Gastroesophageal sphincter (tissue), 4 donors: ENCODE measurements around the gene MYOG. TPM values are rescaled to one million over a fixed set of nuclear protein-coding genes. Genes with fewer than 3 reads are reported as not detected.
A peak's percentile ranks its signal among the peaks of the same experiment; 100 is the strongest.

Source experiments
- ATAC-seq: fragments of 150-250 bp; one replicate; pipeline ENCODE4 v1.9.1; 2016; ENCODE audit warnings: mild to moderate bottlenecking, moderate library complexity
- H3K27ac ChIP-seq, 4 donors: fragments of 200-600 bp; sonication (generic) in 3 of 4; 1 replicate in 3 of 4; 2 replicates in 1 of 4; pipeline ENCODE4 v1.5.1; 2016 to 2019
- H3K27me3 ChIP-seq: fragments of 200-600 bp; sonication (generic); one replicate; pipeline ENCODE4 v1.5.1; 2019
- H3K36me3 ChIP-seq, 2 donors: fragments of 200-600 bp; sonication (generic); one replicate each; pipeline ENCODE4 v1.5.1; 2019; ENCODE audit warnings: control low read depth in 1 of 2
- H3K4me1 ChIP-seq, 3 donors: fragments of 200-600 bp; sonication (generic); 1 replicate in 2 of 3; 2 replicates in 1 of 3; pipeline ENCODE4 v1.5.1; 2016 to 2019; ENCODE audit warnings: control low read depth in 2 of 3
- H3K4me3 ChIP-seq, 2 donors: fragments of 200-600 bp; sonication (generic); one replicate each; pipeline ENCODE4 v1.5.1; 2019; ENCODE audit warnings: mild to moderate bottlenecking in 1 of 2, moderate library complexity in 1 of 2
- H3K9me3 ChIP-seq, 3 donors: fragments of 200-600 bp; sonication (generic); one replicate each; pipeline ENCODE4 v1.5.1; 2017 to 2019; ENCODE audit warnings: control low read depth in 2 of 3
- EP300 ChIP-seq: sonication (generic); formaldehyde crosslinking; IDR thresholded peaks from one replicate; pipeline ENCODE4 v1.6.1; 2017; ENCODE audit warnings: antibody characterized with exemption, mild to moderate bottlenecking
- POLR2A ChIP-seq, 2 donors: fragments of 450-650 bp; IDR thresholded peaks; one replicate each; pipeline ENCODE4 v1.6.1; 2017; ENCODE audit warnings: antibody characterized with exemption in 2 of 2, mild to moderate bottlenecking in 2 of 2, moderate library complexity in 1 of 2
- POLR2AphosphoS5 ChIP-seq: sonication (generic); formaldehyde crosslinking; IDR thresholded peaks from one replicate; pipeline ENCODE4 v1.6.1; 2017; ENCODE audit warnings: antibody characterized with exemption
- WGBS, 2 donors: methylation state at CpG; one replicate each; pipeline ENCODE4 v1.1.5; 2018; ENCODE audit warnings: low coverage in 1 of 2; 5-methylcytosine and 5-hydroxymethylcytosine counted together
- total RNA-seq, 4 donors: library from RNA; depleted of rRNA; stranded (reverse); fragments of >200 nt; gene quantifications; one replicate each; pipeline ENCODE4 v1.1.0, GENCODE V29; 2016
- TF ChIP-seq, protein P1 (sequence below), 4 experiments: fragments of 200-600 bp in 2 of 4; fragments of 450-650 bp in 2 of 4; sonication (generic) in 1 of 4; IDR thresholded peaks; one replicate each; pipeline ENCODE4 v1.5.1; 2017 to 2019; ENCODE audit warnings: antibody characterized with exemption in 4 of 4, mild to moderate bottlenecking in 2 of 4, moderate library complexity in 2 of 4

Gene MYOG
- total RNA-seq, 4 donors from 2014 or later: 0.35 TPM; not detected in 3

DNA sequence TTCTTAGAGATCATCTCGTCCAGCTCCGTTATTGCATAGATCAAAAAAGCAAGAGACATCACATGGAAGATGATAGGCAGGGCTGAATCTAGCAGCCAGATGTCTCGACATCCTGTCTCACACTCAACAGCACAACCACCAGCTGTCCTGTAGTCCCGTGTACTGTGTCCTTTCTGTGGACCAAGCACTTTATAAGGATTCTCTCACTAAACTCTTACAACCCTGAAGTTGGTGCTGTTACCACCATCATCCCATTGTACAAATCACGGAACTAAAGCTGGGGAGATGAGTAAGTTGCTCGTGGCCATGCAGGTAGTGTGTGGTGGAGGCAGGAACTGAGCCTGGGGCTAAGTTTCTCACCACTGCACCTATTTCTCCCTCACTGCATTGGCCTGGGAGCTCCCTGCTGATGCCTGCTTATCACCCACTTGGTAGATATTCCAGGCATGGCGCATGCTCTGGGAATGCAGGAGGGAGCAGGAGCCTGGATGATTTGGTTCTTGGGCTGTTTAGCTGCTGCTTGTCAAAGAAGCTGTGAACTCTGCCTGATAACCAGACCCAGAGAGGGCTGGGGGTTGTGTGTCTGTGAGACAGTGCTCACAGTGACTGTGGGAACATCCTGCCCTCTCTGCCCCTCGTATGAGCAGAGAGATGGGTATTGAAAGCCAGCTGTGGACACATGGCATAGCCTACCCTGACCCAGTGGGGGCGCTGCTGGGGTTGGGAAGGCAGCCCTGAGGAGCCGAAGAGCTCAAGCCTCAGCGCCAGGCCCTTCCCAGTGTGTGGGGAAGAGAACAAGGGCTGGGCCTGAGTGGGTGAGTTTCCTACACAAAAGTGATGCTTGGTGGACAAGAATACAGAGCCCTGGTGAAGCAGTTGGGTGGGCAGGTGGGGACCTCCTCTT lies 46.0 kb downstream of the MYOG start:
- WGBS, 2 donors: 22 to 54% methylated on average over 3 to 6 of the region's 11 CpGs
- TF ChIP-seq EP300 (no peak), POLR2AphosphoS5 (no peak)
- TF ChIP-seq, protein P1, sequence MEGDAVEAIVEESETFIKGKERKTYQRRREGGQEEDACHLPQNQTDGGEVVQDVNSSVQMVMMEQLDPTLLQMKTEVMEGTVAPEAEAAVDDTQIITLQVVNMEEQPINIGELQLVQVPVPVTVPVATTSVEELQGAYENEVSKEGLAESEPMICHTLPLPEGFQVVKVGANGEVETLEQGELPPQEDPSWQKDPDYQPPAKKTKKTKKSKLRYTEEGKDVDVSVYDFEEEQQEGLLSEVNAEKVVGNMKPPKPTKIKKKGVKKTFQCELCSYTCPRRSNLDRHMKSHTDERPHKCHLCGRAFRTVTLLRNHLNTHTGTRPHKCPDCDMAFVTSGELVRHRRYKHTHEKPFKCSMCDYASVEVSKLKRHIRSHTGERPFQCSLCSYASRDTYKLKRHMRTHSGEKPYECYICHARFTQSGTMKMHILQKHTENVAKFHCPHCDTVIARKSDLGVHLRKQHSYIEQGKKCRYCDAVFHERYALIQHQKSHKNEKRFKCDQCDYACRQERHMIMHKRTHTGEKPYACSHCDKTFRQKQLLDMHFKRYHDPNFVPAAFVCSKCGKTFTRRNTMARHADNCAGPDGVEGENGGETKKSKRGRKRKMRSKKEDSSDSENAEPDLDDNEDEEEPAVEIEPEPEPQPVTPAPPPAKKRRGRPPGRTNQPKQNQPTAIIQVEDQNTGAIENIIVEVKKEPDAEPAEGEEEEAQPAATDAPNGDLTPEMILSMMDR (IDR thresholded peaks at IDR 0.05): no peak
- H3K9me3 ChIP-seq: no peaks in the 10 kb centered on the region
- no peak overlapping the region for H3K27ac ChIP-seq
- peaks cover 0 to 28% (median 0%) of the 10 kb centered on the region in 3 donors for H3K4me1 ChIP-seq
- ATAC-seq: no peak
- no peaks in the 10 kb centered on the region for H3K27me3 ChIP-seq
- H3K4me3 ChIP-seq: no peak overlapping the region
- H3K36me3 ChIP-seq: peaks cover 0 to 6% of the 10 kb centered on the region in 2 donors

DNA sequence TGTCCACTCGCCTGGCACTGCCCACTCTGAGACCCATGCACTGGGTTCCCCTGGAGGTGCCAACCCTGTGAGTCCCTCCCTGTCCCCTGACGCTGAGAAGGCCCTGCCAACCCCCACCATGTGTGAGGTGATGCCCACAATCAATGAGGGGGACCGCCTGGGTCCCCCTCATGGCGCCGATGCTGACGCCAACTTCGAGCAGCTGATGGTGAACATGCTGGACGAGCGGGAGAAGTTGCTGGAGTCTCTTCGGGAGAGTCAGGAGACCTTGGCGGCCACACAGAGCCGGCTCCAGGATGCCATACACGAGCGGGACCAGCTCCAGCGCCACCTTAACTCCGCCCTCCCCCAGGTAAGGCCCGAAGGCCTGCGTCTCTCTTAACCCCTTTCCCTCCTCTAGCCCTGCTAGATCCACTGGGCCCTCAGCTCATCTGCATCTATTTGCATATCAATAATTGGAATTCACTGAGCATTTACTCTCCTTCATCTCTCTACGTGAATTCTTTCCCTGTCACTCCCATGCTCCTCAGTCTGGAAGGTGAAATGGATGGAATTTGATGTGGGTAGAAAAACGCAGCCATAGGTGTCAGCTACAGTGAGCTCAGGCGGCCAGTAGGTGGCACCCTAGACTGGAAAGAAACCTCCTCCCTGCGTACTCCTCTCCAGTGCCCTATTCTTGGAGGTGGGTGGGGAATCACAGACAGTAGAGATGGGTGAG lies 46.8 kb downstream of the MYOG start:
- Histone ChIP-seq H3K36me3 (peaks cover 0 to under 1% of the 10 kb centered on the region in 2 donors), H3K4me3 (no peak overlapping the region), H3K27me3 (no peaks in the 10 kb centered on the region), H3K27ac (peak overlapping the region in 3 of 4 donors; percentile 71 to 79 (median 76)), H3K4me1 (peaks cover 0 to 28% (median 0%) of the 10 kb centered on the region in 3 donors), H3K9me3 (no peaks in the 10 kb centered on the region)
- peak; percentile 77 for ATAC-seq
- TF ChIP-seq POLR2A (IDR thresholded peaks at IDR 0.05) (no peak), POLR2AphosphoS5 (no peak), EP300 (no peak)
- TF ChIP-seq, protein P1 (IDR thresholded peaks at IDR 0.05): peak in 3 of 4 experiments; percentile 90 to 91 (median 90)
- 26 to 45% methylated on average over 9 to 11 of the region's 22 CpGs for WGBS, 2 donors

DNA sequence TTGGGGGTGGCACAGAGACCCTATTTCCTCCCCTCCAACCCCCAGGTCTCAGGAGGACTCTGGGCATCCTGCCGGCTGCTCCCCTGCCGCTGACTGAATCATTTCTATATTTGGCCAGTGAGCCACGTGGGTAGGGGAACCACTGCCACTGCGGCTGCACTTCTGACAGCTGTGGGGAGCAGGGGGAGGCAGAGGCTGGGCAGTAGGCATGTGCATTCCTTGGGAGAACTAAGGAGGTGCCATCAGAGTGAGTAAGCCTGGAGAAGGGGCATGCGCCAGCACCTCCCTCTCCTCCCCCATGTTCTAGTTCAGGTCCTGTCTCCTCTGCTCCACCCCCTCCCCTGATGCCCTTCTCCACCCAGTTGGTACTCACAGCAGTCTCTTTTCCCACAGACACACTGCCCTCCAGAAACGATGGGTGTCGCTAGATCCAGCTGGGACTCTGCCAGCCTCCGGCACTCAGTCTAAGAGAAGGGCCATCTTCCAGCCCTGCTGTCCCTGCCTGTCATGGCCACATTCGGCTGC lies 47.5 kb downstream of the MYOG start:
- peaks cover 0 to 28% (median 0%) of the 10 kb centered on the region in 3 donors for H3K4me1 ChIP-seq
- no peak overlapping the region for H3K4me3 ChIP-seq
- peak; percentile 88 for ATAC-seq
- peak; percentile 52 for TF ChIP-seq POLR2AphosphoS5
- TF ChIP-seq, protein P1 (IDR thresholded peaks at IDR 0.05): no peak
- WGBS, 2 donors: 17 to 49% methylated on average over 1 to 3 of the region's 9 CpGs
- no peaks in the 10 kb centered on the region for H3K9me3 ChIP-seq
- no peaks in the 10 kb centered on the region for H3K36me3 ChIP-seq
- H3K27me3 ChIP-seq: no peaks in the 10 kb centered on the region
- H3K27ac ChIP-seq: peak overlapping the region in 3 of 4 donors; percentile 71 to 79 (median 76)

DNA sequence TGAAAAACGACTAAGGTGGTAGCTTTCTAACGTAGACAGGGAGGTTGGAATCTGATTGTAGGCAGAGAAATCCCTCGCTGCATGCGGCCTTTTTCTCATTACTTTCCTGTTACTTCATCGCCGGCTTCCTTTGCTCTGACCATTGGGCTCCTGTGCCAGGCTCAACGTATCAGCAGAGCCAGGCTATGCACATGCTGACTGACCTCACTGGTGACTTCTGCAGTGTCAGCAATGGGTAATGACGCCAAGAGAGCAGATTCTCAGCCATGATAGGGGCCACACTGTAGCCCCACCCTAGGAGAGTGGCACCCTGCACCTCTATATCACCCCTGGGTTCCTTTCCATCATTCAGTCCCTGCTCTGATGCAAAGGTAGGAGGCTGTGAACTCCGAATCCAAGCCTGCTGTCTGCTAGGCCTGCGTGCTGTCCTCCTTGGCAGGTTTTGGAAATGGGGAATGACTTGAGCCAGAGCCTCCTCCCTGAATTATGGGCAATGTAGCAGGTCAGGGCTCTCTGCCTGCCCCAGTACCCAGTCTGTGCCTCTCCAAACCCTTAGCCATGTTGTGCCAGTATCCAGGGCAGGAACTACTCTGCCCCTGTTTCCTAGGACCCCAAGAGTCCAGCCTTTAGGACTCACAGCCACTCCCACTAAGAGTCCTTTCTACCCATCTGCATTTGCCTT lies 48.2 kb downstream of the MYOG start:
- Histone ChIP-seq H3K27ac (peak overlapping the region in 3 of 4 donors; percentile 71 to 79 (median 76)), H3K27me3 (no peaks in the 10 kb centered on the region), H3K4me1 (peaks cover 0 to 28% (median 0%) of the 10 kb centered on the region in 3 donors), H3K4me3 (no peak overlapping the region), H3K36me3 (no peaks in the 10 kb centered on the region), H3K9me3 (no peaks in the 10 kb centered on the region)
- TF ChIP-seq, protein P1 (IDR thresholded peaks at IDR 0.05): no peak
- no peak for TF ChIP-seq POLR2A (IDR thresholded peaks at IDR 0.05)
- TF ChIP-seq POLR2AphosphoS5: no peak
- TF ChIP-seq EP300: no peak
- 71 to 72% methylated on average over 6 to 7 of the region's 10 CpGs for WGBS, 2 donors
- no peak for ATAC-seq
